D721Med (cell line): ENCODE measurements around the gene PRSS27.
A peak's percentile ranks its signal among the peaks of the same experiment; 100 is the strongest.

Experiments used
- DNase-seq: peaks from one replicate; pipeline ENCODE4 v3.0.0; 2011; ENCODE audit warnings: low spot score; ENCODE audit not compliant: insufficient read length
- FAIRE-seq: peaks from 2 replicates; lab custom pipeline; 2011; peaks lifted over from hg19 to GRCh38; lab: Jason Lieb, UNC
- CTCF ChIP-seq: IDR thresholded peaks from 2 replicates; pipeline ENCODE4 v1.5.1; 2012; ENCODE audit warnings: mild to moderate bottlenecking, control low read depth; ENCODE audit not compliant: insufficient read depth; ENCODE audit errors: missing control alignments

Gene PRSS27

GRCh38 chr16:2756288-2757015 lies 36.4 kb upstream of the PRSS27 start:
- DNase-seq (no peak), FAIRE-seq (no peak)
- no peak for TF ChIP-seq CTCF

GRCh38 chr16:2755158-2755557 lies 35.1 kb upstream of the PRSS27 start:
- no peak for DNase-seq
- no peak for FAIRE-seq
- no peak for TF ChIP-seq CTCF

- TF ChIP-seq CTCF = no peak
- DNase-seq (no peak), FAIRE-seq (no peak)
Observed at GRCh38 chr16:2753733-2754020, 33.7 kb upstream of the PRSS27 start.

- no peak for FAIRE-seq
- TF ChIP-seq CTCF = no peak
- DNase-seq = no peak
Observed at GRCh38 chr16:2752850-2753732, 33.1 kb upstream of the PRSS27 start.

GRCh38 chr16:2752035-2752849 lies 32.2 kb upstream of the PRSS27 start, which contains the start of gene SRRM2:
Gene SRRM2 (plus strand): TSS chr16:2752638. CDS start chr16:2756365, 3,727 bp downstream.
- FAIRE-seq = no peak
- no peak for TF ChIP-seq CTCF

GRCh38 chr16:2751577-2752034 lies 31.6 kb upstream of the PRSS27 start:
- FAIRE-seq = no peak
- peak; percentile 81 for DNase-seq

More at GRCh38 chr16:2752035-2752849, 32.2 kb upstream of the PRSS27 start, which contains the start of gene SRRM2:
- peak; percentile 92 for DNase-seq

More at GRCh38 chr16:2751577-2752034, 31.6 kb upstream of the PRSS27 start:
- no peak for TF ChIP-seq CTCF
